ENCODE results near the gene CAST. TPM values are rescaled to one million over a fixed set of nuclear protein-coding genes. Genes with fewer than 3 reads are reported as not detected.
A peak's percentile ranks its signal among the peaks of the same experiment; 100 is the strongest.

The CAST gene
- total RNA-seq, 2 donors from 2014 or later = 399 TPM

DNA sequence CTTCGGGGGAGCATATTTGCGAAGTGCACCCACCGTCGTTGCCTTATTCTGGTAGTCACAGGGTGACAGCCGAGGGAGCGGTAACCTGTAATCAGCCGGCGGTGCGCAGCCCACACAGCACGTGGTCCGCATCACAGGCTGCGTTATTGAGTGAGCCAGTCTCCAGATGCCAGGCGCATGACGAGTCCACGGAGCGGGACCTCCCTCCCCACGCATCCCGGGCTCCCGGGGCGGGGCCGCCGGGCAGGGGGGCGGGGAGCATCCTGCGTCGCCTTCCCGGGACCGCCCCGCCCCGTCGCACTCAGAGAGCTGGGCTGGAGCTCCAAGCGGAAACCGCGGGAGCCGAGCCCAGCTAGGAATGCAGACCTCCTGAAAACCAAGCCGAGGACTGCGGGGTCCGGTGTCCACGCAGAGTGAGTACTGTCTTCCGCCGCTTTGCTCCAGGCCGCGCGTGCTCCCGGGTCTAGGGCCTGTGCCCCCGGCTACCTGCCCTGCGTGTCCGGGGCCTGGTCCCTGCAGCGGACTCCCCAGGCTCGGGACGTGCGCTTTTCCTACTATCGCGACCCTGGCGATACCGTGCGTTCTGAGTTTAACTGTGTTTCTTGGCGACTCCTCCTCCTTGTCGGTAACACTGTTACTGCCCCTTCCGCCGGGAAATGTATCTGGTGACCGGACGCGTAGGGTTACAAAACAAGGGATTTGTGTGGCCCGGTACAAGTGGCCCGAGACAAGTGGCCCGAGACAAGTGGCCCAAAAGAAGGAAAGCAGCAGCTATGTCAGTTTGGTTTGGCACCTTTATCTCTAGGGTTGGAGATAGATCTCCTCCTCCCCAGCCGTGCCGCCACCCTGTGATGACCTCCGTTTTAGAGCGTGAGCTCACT, 40.6 kb downstream of the CAST start:
- ATAC-seq (peak; percentile 92), DNase-seq (peak; percentile 93 to 94)
- intact Hi-C loops (cut with DNase I, micrococcal nuclease) = no loop called here

DNA sequence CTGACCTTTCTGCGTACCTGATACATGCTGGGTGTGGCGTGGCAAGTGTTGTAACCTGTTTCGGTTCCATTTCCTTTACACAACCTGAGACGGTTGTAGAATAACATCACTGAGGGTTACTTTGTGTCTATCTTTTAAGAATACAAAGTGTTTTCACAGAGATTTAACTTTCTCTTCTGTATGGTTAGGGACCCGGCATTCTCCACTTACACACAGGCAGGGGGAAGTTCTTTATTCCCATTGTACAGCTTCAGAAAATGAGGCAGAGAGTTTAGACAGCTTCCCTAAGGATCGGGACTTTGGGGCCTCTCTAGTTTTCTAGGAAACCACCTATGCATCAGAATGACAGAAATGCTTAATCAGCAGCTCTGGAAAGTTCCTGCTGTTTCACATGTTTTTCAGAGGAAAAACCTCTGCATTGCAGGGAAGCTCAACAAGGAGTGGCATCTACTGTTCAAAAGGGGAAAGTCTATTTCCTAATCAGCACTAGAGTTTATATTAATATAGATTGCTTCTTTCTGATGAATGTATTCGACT, 41.3 kb downstream of the CAST start:
- intact Hi-C loops (cut with DNase I, micrococcal nuclease) = no loop called here
- ATAC-seq (peak; percentile 90), DNase-seq (no peak)

DNA sequence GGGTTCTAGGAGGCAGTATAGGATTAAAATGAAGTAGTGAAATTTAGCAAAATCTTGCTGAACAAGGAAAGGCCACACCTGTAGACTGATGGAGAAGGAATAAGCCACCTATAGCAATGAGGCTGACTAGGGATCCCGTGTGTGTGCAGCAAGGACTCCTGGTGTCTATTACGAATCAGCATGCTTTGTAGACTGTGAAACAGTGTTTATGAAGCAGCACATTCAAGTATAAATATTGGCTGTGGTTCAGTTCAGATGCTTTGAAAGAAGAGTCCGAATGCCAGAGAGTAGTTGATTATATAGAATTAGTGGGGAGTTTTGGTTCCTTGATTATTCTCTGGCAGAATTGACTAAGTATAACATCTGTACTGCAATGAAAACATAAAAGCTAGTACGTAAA, 41.8 kb downstream of the CAST start:
- peak; percentile 7 for ATAC-seq
- intact Hi-C loops (cut with DNase I, micrococcal nuclease) = no loop called here
- no peak for DNase-seq

DNA sequence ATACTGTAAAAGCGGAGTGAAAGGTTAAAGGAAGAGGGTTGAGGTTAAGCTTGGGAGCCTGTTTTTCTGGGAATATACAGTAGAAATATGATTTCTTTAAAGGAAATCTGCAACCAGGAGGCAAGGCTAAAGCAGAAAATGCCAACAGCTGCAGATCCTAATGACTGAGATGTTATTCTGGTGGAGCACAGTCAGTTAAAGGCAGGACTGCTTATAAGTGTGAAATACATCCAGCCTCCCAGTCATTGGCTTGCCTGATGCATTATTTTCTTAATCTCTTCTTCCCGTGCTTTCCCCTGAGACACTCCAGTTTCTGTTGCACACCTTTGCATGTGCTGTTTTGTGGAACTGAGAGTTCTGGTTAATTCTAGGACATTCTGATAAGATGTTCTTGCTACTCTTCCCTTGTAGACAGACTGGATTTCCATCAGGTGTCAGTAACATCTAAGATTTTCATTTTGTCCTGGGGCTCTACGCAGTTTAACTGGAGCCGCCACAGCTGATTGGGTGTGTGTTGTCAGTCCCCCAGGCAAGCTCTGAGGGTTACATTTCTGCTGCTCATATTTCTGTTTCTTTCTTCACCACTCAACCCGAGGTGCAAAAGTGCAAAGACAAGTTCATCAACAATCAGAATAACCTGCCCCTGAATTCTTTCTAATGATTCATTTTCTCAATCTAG, 44.4 kb downstream of the CAST start:
- no peak for ATAC-seq
- intact Hi-C loops (cut with DNase I, micrococcal nuclease) = no loop called here
- no peak for DNase-seq

DNA sequence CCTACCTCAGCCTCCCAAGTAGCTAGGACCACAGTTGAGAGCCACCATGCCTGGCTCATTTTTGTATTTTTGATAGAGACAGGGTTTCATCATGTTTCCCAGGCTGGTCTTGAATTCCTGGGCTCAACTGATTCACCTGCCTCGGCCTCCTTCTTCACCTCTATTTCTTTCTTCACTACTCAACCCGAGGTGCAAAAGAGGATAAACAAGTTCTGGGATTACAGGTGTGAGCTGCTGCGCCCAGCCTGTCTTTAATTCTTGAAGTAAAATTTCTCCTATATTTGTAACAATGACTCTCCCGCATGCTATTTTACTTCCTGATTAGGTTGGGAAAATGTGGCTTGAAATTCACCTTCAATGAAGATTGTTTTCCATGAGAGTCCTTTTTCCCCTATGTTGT, 46.4 kb downstream of the CAST start:
- ATAC-seq (no peak), DNase-seq (no peak)
- intact Hi-C loops (cut with DNase I, micrococcal nuclease) = no loop called here

DNA sequence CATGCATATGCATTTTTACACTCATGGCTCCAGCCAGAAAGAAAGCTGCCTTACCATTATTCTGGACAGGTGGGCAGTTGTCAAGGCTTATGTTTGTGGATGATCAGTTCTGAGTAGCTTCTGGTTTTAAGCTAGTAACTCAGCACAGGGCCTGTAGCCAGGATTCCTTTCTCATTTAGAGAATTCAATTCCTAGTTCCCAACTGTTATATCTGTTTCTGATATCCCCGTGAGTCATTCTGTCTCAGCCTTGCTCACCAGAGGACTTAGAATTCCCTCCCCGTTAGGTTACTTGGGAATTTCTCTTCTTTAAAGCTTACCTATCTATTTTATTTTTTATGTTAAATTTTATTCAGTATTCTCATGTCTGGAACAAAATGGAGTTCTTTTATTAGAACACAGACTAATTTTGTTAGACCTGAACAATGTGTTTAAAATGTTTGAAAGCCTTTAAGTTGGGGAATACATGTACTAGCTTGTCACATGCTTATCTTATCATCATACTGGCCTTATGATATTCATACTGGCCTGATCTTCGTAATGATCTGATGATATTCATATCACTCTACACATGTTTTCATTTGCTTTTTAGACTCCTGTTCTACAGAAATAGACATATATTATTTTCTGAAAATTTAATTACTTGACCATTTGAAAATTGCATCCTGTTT, 47.1 kb downstream of the CAST start:
- intact Hi-C loops (cut with DNase I, micrococcal nuclease) = no loop called here
- ATAC-seq (no peak), DNase-seq (no peak)

DNA sequence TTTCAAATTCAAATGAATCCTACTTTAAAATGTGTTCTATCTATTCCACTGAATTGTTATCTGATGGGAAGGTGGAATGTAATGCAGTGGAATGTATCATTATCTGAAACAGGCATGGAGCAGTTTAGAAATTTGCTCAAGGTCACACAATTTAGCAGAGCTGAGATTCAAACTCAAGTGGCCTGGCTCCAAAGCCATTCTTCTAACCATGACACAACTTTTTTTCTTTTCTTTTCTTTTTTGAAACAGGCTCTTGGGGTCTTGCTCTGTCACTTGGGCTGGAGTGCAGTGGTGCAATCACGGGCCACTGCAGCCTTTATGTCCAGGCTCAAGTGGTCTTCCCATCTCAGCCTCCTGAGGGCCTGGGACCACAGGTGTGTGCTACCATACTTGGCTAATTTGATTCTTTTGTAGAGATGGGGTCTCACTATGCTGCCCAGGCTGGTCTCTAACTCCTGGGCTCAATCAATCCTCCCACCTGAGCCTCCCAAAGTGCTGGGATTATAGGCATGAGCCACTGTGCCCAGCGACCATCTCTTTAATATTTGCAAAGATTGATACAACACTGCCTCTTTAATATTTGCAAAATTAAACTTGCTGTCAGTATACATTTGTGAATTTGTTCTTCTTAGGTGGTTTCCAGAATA, 50.0 kb downstream of the CAST start:
- no peak for ATAC-seq
- intact Hi-C loops (cut with DNase I, micrococcal nuclease) = no loop called here

DNA sequence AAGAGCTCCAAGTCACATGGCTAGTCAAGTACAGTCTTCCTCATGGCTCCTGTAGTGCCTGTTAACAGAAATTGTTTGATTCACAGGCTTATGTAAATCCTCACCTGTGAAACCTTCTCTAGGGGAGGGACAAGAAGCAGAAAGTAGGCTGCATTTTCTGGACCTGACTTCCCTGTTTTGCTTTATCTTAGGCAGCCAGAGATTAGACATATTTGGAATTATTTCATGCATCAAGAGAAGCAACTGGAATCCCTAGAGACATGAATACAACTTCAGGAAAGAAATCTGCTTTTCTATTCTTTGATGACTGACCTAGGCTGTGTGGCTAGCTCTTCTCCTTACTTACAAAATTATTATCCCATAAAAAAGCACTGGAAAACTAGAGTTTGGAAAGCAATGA, 52.3 kb downstream of the CAST start:
- ATAC-seq = peak; percentile 57
- DNase-seq = no peak

More for the DNA sequence above, 50.0 kb downstream of the CAST start:
- DNase-seq = no peak

DNA sequence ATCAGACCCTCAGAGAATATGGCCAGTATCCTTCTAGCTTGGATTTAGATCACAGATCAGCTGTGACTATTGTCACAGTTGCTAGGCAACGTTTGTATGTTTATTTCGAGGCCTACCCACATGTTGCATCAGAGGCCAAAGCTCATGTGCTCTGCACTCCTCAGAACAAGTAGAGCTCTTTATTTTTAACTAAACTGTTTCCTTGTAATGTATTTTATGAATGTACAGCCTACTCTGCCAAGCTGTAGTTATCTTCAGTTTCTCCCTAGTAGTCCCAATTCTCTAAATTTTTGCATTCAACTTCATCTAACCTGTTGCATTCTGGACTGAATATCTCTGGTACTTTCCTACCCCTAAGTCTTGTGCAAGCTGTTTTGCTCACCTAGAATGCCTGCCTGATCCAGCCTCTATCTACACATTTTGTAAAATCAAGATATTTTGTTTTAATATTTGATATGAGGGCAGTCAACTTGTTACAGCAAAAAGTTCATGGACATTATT, 52.8 kb downstream of the CAST start:
- ATAC-seq = peak; percentile 92
- intact Hi-C loops (cut with DNase I, micrococcal nuclease) = no loop called here
- DNase-seq = peak; percentile 39 to 82

More for the DNA sequence above, 52.3 kb downstream of the CAST start:
- intact Hi-C loops (cut with DNase I, micrococcal nuclease) = no loop called here

DNA sequence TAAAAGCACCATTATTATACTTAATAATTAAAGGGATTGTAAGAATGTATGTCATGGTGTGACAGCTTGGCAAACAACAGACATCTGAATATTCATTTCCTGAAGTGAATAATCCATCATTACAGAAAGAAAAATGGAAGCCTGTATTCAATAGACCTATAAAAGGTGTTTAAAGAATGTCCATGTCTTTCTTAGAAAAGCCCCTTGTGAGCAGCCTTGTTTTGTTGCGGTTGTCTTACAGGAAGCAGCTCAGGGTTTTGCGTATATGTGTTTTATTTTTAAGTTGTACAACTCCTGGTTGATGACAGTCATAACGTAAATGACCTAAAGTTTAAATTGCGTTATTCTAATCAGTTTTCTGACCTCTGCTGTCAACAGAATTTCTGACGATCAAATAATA, 53.8 kb downstream of the CAST start:
- peak; percentile 5 for ATAC-seq
- no peak for DNase-seq
- intact Hi-C loops (cut with DNase I, micrococcal nuclease) = no loop called here

DNA sequence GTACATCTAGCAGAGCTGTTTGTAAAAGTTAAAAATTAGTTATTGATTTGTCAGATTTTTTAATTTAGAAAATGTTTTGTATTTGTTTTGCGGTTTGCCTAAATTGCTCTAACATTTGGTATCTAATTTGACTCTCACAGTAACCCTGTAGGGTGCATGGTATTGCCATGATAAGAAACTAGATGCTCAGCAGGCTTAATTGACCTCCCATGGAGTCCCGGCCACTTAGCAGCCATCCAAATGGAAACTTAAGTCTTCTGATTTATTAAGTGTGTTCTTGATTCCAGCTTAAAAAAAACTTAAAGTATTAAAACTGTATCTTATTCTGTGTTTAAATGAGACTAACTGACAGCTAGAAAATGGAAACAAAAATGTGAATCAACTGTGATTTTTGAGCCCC, 54.5 kb downstream of the CAST start:
- no peak for DNase-seq
- no peak for ATAC-seq
- intact Hi-C loops (cut with DNase I, micrococcal nuclease) = no loop called here

DNA sequence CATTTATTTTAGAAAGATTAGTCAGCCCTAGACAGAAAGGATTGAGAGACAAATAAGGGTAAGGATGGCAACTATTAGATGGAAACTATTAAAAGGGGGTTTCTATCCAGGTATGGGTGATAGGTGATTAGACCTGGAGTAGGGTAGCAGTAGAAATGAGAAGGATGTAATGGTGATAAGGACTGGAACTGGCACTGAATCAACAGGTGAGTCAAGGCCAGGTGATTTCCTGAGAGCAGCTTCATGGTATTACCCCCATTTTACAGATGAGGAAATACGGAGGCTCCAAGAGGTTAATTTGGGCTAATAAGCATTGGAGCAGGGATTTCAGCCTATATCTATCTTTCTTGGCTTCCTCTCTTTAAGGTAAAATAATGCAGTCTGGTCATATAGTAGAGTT, 55.7 kb downstream of the CAST start:
- intact Hi-C loops (cut with DNase I, micrococcal nuclease) = no loop called here
- DNase-seq (no peak), ATAC-seq (no peak)

DNA sequence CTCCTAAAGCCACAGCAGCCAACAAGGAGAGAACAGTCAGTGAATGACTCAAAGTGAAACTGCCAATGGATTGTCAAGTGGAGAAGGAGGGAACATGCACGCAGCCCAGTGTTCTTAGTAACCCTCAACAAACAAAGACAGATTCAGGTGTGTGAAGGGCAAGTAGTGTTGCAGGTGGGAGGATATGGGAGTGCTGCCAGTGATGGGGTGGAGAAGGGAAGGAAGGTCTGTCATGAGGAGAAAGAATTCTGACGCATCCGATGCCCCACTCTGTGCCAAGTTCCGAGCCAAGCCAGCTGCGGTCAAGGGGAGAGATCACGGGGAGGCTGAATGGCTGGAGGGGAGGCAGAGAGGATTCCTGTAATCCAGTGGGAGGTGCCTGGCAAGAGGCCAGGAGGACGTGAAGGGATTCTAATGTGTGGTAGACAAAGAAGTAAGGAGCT, 56.5 kb downstream of the CAST start:
- ATAC-seq (peak; percentile 43), DNase-seq (peak; percentile 53 to 58)
- intact Hi-C loops (cut with DNase I, micrococcal nuclease) = no loop called here

DNA sequence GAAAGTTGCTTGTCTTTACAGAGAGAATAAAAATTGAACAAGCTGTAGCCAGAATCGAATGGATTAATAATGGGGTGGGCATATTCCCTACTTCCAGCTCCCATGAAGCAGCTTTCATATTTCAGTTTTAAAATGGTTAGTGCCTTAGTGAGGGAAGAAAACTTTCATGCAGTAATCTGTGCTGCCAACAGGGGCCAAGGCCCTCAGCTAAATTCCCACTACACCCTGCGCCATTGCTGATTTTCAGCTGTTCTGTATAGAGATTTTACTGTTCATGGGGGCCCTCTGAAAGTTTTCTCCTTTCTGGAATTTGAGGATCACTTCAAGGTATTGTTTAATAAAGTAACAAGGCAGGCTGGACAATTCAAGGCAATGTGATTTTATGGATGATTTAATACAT, 58.2 kb downstream of the CAST start:
- DNase-seq = no peak
- ATAC-seq = no peak
- intact Hi-C loops (cut with DNase I, micrococcal nuclease) = no loop called here

DNA sequence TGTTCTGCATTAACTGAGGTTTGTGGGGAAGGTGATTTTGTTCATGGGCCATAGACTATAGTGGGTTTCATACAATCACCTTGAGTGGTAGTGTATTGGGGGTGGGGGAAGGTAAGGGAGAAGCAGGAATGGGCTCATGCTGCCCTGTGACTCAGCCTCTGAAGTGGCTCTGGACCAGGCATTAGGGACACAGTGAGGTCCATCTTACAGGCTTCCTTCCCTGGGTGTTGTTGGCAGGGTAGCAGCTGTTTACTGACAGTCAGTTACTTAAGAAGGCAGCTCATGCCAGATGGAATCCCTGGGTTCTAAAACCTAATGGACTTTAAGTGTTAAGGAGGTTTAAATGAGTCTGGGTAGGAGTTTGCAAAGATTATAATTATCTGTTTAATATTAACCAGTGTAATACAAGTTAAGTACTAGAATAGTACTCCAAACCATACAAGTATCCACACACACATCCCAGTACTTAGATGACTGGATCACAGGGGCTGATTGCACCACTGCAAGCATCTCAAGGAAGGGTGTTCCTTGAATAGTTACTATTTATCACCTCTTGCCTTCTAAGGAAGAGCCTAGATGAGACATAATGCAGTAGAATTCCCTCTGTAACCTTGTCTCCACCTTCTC, 59.3 kb downstream of the CAST start:
- intact Hi-C loops (cut with DNase I, micrococcal nuclease) = no loop called here
- ATAC-seq = no peak
- DNase-seq = peak in 1 of 2 donors; percentile 30

DNA sequence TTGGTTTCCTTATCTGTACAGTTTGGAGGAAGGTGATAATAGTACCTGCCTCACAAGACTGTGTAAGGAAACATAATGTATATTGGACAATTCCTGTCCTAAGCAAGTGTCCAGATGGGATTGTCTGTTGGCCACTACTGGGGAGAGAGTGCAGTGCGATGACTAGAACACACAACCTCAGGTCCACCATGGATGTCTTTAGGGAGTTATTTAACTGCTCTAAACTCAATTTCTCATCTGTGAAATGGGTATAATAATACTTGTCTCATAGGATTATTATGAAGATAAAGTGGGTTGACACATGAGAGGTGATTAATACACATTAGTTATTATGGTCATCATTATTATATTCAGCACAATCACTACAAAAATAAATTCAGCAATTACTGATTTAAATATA, 63.1 kb downstream of the CAST start:
- DNase-seq (no peak), ATAC-seq (no peak)
- intact Hi-C loops (cut with DNase I, micrococcal nuclease) = no loop called here

DNA sequence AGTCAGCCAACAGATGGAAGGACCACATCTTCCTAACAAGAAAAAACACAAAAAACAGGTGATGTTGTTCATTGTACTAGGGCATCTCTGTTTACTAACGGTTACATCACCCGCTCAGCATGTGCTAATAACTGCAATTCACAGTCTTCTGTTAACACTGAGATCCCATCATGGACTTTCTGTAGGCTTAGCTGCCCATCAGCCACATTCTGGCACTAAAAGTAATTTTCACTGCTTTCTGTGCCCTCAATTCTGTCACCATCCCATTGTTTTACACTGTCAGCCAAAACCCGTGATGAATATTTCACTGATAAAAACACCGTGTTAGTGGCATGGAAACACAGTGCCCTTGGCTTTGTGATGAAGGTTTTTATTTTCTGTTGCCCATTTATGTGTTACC, 64.6 kb downstream of the CAST start:
- DNase-seq (no peak), ATAC-seq (no peak)
- intact Hi-C loops (cut with DNase I, micrococcal nuclease) = no loop called here

DNA sequence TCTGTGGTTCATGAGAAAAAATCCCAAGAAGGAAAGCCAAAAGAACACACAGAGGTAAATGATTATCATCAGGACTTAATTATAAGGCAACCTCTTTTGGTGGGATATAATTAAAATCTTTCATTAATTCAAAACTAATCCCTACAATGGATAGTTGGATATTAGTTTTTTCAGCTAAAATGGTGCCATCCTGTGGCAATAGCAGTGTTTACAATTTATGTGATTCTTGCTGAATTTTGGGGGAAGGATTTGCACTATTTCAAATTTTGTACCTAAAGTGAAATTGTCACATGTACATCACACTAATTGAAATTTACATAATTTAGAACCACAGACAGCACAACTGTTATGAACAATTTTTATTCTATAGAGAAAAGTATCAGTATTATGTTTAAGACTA, 67.0 kb downstream of the CAST start:
- no peak for ATAC-seq
- DNase-seq = no peak
- intact Hi-C loops (cut with DNase I, micrococcal nuclease) = no loop called here
